ENCODE results near the gene INHBE. TPM values are rescaled to one million over a fixed set of nuclear protein-coding genes. Genes with fewer than 3 reads are reported as not detected.
"Not testable (repeated sequence)": the region's sequence is repeated elsewhere in the genome, so short reads cannot be mapped to it uniquely, and the experiment has no call there.

INHBE gene
- total RNA-seq, 1 donor from 2014 or later = not detected

DNA sequence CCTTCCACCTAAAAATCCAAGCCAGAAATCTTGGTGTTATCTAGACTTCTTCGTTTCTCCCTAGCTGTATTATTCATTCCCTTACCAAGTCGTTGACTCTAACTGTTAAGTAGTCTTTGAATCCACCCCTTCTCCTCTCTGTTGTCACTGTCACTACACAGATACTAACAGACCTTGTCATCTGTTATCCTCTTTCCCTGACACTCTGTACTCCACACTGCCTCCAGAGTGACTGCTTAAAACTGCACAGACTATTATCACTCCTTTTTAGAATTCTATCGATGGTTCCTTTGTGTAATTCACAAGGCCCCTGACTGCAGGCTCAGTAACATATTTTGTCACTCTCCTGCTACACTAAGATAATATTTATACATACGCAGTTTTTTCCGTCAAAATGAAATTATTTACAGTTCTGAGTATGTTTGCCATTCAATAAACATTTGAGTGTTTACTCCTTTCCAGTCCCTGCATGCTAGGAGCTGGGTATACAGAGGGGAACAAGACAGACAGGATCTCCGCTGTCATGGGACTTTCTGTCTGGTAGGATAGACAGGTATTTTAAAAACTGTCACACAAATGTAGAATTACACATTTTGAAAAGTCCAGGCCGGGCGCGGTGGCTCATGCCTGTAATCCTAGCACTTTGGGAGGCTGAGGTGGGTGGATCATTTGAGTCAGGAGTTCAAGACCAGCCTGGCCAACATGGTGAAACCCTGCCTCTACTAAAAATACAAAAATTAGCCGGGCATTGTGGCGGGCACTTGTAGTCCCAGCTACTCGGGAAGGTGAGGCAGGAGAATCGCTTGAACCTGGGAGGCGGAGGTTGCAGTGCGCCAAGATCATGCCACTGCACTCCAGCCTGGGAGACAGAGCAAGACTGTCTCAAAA is 36.5 kb downstream of the INHBE start:
- peaks cover 58% of the 10 kb centered on the region for H3K36me3 ChIP-seq
- intact Hi-C loops (cut with micrococcal nuclease) = no loop called here

GRCh38 chr12:57495051-57495701 is 40.1 kb downstream of the INHBE start:
- H3K9me3 ChIP-seq (replicated peaks); H3K4me1 ChIP-seq; H3K27ac ChIP-seq (replicated peaks); DNase-seq; intact Hi-C loops (cut with micrococcal nuclease); H3K4me3 ChIP-seq; H3K27me3 ChIP-seq (ENCODE audit: low read depth): not testable (repeated sequence)
- H3K36me3 ChIP-seq = peaks cover 73% of the 10 kb centered on the region

More for the DNA sequence above, 36.5 kb downstream of the INHBE start:
- H3K27me3 ChIP-seq (ENCODE audit: low read depth) = no peaks in the 10 kb centered on the region
- H3K4me1 ChIP-seq = peaks cover 25% of the 10 kb centered on the region
- DNase-seq = no peak
- no peak overlapping the region for H3K4me3 ChIP-seq
- no peaks in the 10 kb centered on the region for H3K9me3 ChIP-seq (replicated peaks)
- TF ChIP-seq, protein P1, sequence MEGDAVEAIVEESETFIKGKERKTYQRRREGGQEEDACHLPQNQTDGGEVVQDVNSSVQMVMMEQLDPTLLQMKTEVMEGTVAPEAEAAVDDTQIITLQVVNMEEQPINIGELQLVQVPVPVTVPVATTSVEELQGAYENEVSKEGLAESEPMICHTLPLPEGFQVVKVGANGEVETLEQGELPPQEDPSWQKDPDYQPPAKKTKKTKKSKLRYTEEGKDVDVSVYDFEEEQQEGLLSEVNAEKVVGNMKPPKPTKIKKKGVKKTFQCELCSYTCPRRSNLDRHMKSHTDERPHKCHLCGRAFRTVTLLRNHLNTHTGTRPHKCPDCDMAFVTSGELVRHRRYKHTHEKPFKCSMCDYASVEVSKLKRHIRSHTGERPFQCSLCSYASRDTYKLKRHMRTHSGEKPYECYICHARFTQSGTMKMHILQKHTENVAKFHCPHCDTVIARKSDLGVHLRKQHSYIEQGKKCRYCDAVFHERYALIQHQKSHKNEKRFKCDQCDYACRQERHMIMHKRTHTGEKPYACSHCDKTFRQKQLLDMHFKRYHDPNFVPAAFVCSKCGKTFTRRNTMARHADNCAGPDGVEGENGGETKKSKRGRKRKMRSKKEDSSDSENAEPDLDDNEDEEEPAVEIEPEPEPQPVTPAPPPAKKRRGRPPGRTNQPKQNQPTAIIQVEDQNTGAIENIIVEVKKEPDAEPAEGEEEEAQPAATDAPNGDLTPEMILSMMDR (IDR thresholded peaks at IDR 0.05; ENCODE audit: borderline replicate concordance) = no peak
- no peak overlapping the region for H3K27ac ChIP-seq (replicated peaks)

GRCh38 chr12:57496822-57497221 is 41.7 kb downstream of the INHBE start:
- Histone ChIP-seq H3K9me3 (replicated peaks) (no peaks in the 10 kb centered on the region), H3K27ac (replicated peaks) (no peak overlapping the region), H3K36me3 (peaks cover 73% of the 10 kb centered on the region), H3K4me3 (no peak overlapping the region), H3K27me3 (ENCODE audit: low read depth) (no peaks in the 10 kb centered on the region), H3K4me1 (no peaks in the 10 kb centered on the region)
- TF ChIP-seq, protein P1 (IDR thresholded peaks at IDR 0.05; ENCODE audit: borderline replicate concordance) = no peak
- intact Hi-C loops (cut with micrococcal nuclease) = no loop called here
- no peak for DNase-seq

- DNase-seq = no peak
- Histone ChIP-seq H3K36me3 (peaks cover 73% of the 10 kb centered on the region), H3K4me3 (no peak overlapping the region), H3K27ac (replicated peaks) (no peak overlapping the region), H3K4me1 (no peaks in the 10 kb centered on the region), H3K27me3 (ENCODE audit: low read depth) (no peaks in the 10 kb centered on the region), H3K9me3 (replicated peaks) (no peaks in the 10 kb centered on the region)
- intact Hi-C loops (cut with micrococcal nuclease) = no loop called here
- TF ChIP-seq, protein P1 (IDR thresholded peaks at IDR 0.05; ENCODE audit: borderline replicate concordance) = no peak
These were observed 42.4 kb downstream of the INHBE start for GRCh38 chr12:57497223-57498131.

GRCh38 chr12:57498132-57498502 is 43.0 kb downstream of the INHBE start:
- peaks cover 72% of the 10 kb centered on the region for H3K36me3 ChIP-seq
- TF ChIP-seq, protein P1 (IDR thresholded peaks at IDR 0.05; ENCODE audit: borderline replicate concordance) = no peak
- H3K4me1 ChIP-seq = no peaks in the 10 kb centered on the region
- H3K27ac ChIP-seq (replicated peaks) = no peak overlapping the region
- DNase-seq = no peak
- H3K4me3 ChIP-seq = no peak overlapping the region
- no peaks in the 10 kb centered on the region for H3K27me3 ChIP-seq (ENCODE audit: low read depth)
- intact Hi-C loops (cut with micrococcal nuclease) = no loop called here
- no peaks in the 10 kb centered on the region for H3K9me3 ChIP-seq (replicated peaks)

Data from left ventricle myocardium inferior (tissue), 1 donor.